Caco-2 (cell line): ENCODE results near the gene PNMA8A. TPM values are rescaled to one million over a fixed set of nuclear protein-coding genes. Genes with fewer than 3 reads are reported as not detected.

Source experiments
- BruUV-seq: library from RNA; stranded (reverse); fragments of 400-500 nt; replicated peaks from 2 replicates; lab custom pipeline; 2021; lab: Mats Ljungman, UMichigan
- CTCF ChIA-PET: fragments of 300-600 bp; sonication (Branson Sonifier 250); formaldehyde crosslinking; loops from one replicate; lab custom pipeline; 2022; ENCODE audit warnings: antibody characterized with exemption; lab: Charles Lee
- POLR2A ChIA-PET: fragments of 300-600 bp; sonication (Branson Sonifier 250); formaldehyde crosslinking; loops from one replicate; lab custom pipeline; 2022; ENCODE audit warnings: antibody characterized with exemption; lab: Charles Lee
- DNase-seq, 2 experiments: peaks; one replicate each; pipeline versions ENCODE4 v3.0.0 to v3.0.0-alpha.2; 2020 to 2022
- H3K27me3 ChIP-seq: replicated peaks from 2 replicates; pipeline ENCODE4 v1.6.0; 2011; ENCODE audit warnings: low read length; ENCODE audit not compliant: control insufficient read depth, insufficient read depth
- H3K36me3 ChIP-seq: 2 replicates; pipeline ENCODE4 v1.5.1; 2011; ENCODE audit warnings: low read length; ENCODE audit not compliant: control insufficient read depth, insufficient read depth
- H3K4me1 ChIP-seq: fragments of 250-450 bp; sonication (Bioruptor Pico); 2 replicates; pipeline ENCODE4 v1.5.1; 2020; ENCODE audit warnings: mild to moderate bottlenecking
- H3K4me3 ChIP-seq: 2 replicates; pipeline ENCODE4 v1.5.1; 2011; ENCODE audit warnings: low read depth, mild to moderate bottlenecking, control low read depth, low read length
- H3K9me3 ChIP-seq: fragments of 250-450 bp; sonication (Bioruptor Pico); 2 replicates; pipeline ENCODE4 v1.5.1; 2020; ENCODE audit warnings: mild to moderate bottlenecking, moderate library complexity
- H3K27ac Mint-ChIP-seq: one replicate; pipeline ENCODE4 v1.8.0; 2022; ENCODE audit warnings: mixed read lengths; ENCODE audit not compliant: unreplicated experiment
- H3K27me3 Mint-ChIP-seq: one replicate; pipeline ENCODE4 v1.8.0; 2022; ENCODE audit warnings: mixed read lengths; ENCODE audit not compliant: insufficient read depth, unreplicated experiment
- H3K36me3 Mint-ChIP-seq: one replicate; pipeline ENCODE4 v1.8.0; 2022; ENCODE audit warnings: mild to moderate bottlenecking, mixed read lengths; ENCODE audit not compliant: insufficient read depth, unreplicated experiment
- H3K4me1 Mint-ChIP-seq: one replicate; pipeline ENCODE4 v1.8.0; 2022; ENCODE audit warnings: low read depth, mixed read lengths; ENCODE audit not compliant: unreplicated experiment
- H3K4me3 Mint-ChIP-seq: one replicate; pipeline ENCODE4 v1.8.0; 2022; ENCODE audit warnings: mild to moderate bottlenecking, moderate library complexity, mixed read lengths; ENCODE audit not compliant: unreplicated experiment
- H3K9me3 Mint-ChIP-seq: one replicate; pipeline ENCODE4 v1.8.0; 2022; ENCODE audit warnings: mixed read lengths; ENCODE audit not compliant: unreplicated experiment
- intact Hi-C: fragments of 100-400 bp; cut with micrococcal nuclease; formaldehyde crosslinking; loops from one replicate; pipeline ENCODE4 v1.10.0; 2022; ENCODE audit not compliant: unreplicated experiment
- total RNA-seq: library from RNA; stranded (reverse); gene quantifications from 2 replicates; pipeline ENCODE4 v1.2.3, GENCODE V29; 2022
- TF ChIP-seq, protein P1 (sequence below), 2 experiments: fragments of 200-600 bp in 1 of 2; IDR thresholded peaks; 1 replicate in 1 of 2; 2 replicates in 1 of 2; pipeline versions ENCODE4 v1.5.1 to v1.8.0; 2011 to 2022; ENCODE audit warnings: antibody characterized with exemption in 1 of 2, control low read depth in 1 of 2, inconsistent platforms in 1 of 2, low read depth in 1 of 2, low read length in 1 of 2, mild to moderate bottlenecking in 1 of 2, moderate library complexity in 1 of 2; ENCODE audit not compliant: insufficient read depth in 1 of 2, severe bottlenecking in 1 of 2, unreplicated experiment in 1 of 2

PNMA8A gene
- total RNA-seq, 1 experiment from 2014 or later = not detected

DNA sequence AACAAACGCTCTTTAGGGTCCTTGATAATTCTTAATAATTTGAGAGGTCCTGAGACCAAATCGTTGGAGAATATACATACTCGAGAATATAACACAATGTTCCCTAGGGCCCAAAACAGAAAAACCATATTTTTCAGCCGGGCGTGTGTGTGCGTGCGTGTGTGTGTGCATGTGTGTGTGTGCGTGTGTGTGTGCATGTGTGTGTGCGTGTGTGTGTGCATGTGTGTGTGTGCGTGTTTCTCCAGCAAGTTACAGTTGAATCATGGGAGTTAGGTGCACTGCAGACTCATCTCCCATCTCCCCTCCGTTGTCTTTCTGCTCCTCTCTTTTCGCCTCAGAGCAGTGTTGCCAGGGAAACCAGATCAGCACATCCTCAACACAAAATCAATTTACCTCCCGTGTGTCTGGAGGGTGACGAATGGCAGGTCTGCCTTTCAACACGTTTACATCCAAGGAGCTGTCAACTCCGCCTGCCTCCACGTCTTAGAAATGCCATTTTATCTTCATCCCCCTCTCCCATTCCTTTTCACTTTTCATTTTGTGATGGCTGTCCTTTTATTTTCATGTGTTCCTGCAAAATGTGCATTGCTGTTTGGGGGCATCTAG is 32.6 kb upstream of the PNMA8A start:
- H3K36me3 ChIP-seq = no peaks in the 10 kb centered on the region
- H3K4me3 ChIP-seq = no peak overlapping the region
- POLR2A ChIA-PET = no interaction called here
- H3K4me3 Mint-ChIP-seq = no peak overlapping the region
- no peak overlapping the region for H3K27ac Mint-ChIP-seq
- no peaks in the 10 kb centered on the region for H3K9me3 Mint-ChIP-seq
- no peak for DNase-seq
- BruUV-seq = no TSS peak
- no peaks in the 10 kb centered on the region for H3K4me1 Mint-ChIP-seq
- intact Hi-C loops = no loop called here
- CTCF ChIA-PET = no interaction called here
- H3K27me3 ChIP-seq = no peaks in the 10 kb centered on the region
- TF ChIP-seq, protein P1, sequence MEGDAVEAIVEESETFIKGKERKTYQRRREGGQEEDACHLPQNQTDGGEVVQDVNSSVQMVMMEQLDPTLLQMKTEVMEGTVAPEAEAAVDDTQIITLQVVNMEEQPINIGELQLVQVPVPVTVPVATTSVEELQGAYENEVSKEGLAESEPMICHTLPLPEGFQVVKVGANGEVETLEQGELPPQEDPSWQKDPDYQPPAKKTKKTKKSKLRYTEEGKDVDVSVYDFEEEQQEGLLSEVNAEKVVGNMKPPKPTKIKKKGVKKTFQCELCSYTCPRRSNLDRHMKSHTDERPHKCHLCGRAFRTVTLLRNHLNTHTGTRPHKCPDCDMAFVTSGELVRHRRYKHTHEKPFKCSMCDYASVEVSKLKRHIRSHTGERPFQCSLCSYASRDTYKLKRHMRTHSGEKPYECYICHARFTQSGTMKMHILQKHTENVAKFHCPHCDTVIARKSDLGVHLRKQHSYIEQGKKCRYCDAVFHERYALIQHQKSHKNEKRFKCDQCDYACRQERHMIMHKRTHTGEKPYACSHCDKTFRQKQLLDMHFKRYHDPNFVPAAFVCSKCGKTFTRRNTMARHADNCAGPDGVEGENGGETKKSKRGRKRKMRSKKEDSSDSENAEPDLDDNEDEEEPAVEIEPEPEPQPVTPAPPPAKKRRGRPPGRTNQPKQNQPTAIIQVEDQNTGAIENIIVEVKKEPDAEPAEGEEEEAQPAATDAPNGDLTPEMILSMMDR (IDR thresholded peaks at IDR 0.05; ENCODE audit: insufficient read depth in 1 of 2, low read depth in 1 of 2, low read length in 1 of 2, severe bottlenecking in 1 of 2, unreplicated experiment in 1 of 2) = no peak
- H3K27me3 Mint-ChIP-seq = no peaks in the 10 kb centered on the region
- H3K4me1 ChIP-seq = no peaks in the 10 kb centered on the region
- H3K36me3 Mint-ChIP-seq = no peaks in the 10 kb centered on the region
- H3K9me3 ChIP-seq = no peaks in the 10 kb centered on the region

DNA sequence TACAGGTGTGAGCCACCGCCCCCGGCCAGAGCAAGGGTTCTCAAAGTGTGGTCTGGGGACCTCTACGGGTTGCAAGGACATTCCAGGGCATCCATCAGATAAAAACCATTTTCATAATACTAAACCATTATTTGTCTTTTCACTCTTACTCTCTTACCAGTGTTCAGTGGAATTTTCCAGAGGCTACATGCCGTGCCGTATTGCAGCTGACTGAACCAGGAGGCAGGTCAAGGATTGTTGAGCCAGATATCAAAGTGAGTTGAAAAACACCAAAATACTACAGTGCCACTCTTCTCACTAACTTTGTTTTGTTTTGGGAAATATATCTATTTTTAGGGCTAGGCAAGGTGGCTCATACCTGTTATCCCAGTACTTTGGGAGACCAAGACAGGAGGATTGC is 31.5 kb upstream of the PNMA8A start:
- Mint-ChIP-seq H3K27ac (no peak overlapping the region), H3K4me3 (no peak overlapping the region), H3K4me1 (no peaks in the 10 kb centered on the region), H3K27me3 (no peaks in the 10 kb centered on the region), H3K36me3 (no peaks in the 10 kb centered on the region), H3K9me3 (no peaks in the 10 kb centered on the region)
- intact Hi-C loops = no loop called here
- Histone ChIP-seq H3K36me3 (no peaks in the 10 kb centered on the region), H3K9me3 (no peaks in the 10 kb centered on the region), H3K27me3 (no peaks in the 10 kb centered on the region), H3K4me3 (no peak overlapping the region), H3K4me1 (no peaks in the 10 kb centered on the region)
- no TSS peak for BruUV-seq
- ChIA-PET CTCF (no interaction called here), POLR2A (no interaction called here)
- DNase-seq = no peak
- TF ChIP-seq, protein P1 (IDR thresholded peaks at IDR 0.05; ENCODE audit: insufficient read depth in 1 of 2, low read depth in 1 of 2, low read length in 1 of 2, severe bottlenecking in 1 of 2, unreplicated experiment in 1 of 2) = no peak

DNA sequence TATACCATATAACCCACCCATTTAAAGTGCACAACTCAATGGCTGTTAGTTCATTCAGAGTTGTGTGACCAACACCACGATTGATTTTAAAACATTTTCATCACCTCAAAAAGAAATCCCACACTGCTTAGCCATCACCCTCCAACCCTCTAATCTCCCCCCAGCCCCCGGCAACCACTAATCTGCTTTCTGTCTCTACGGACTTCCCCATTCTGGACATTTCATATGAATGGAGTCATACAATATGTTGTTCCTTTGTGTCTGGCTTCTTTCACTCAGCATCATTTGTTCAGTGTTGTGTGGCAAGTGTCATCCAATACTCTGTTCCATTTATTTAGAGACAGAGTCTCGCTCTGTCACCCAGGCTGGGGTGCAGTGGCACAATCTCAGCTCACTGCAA is 28.3 kb upstream of the PNMA8A start:
- no TSS peak for BruUV-seq
- DNase-seq = no peak

More for the DNA sequence above, 28.3 kb upstream of the PNMA8A start:
- no peaks in the 10 kb centered on the region for H3K27me3 Mint-ChIP-seq
- intact Hi-C loops = no loop called here
- no peaks in the 10 kb centered on the region for H3K36me3 Mint-ChIP-seq
- Histone ChIP-seq H3K36me3 (no peaks in the 10 kb centered on the region), H3K4me1 (no peaks in the 10 kb centered on the region), H3K27me3 (no peaks in the 10 kb centered on the region), H3K9me3 (no peaks in the 10 kb centered on the region), H3K4me3 (no peak overlapping the region)
- ChIA-PET POLR2A (no interaction called here), CTCF (no interaction called here)
- H3K4me3 Mint-ChIP-seq = no peak overlapping the region
- TF ChIP-seq, protein P1 (IDR thresholded peaks at IDR 0.05; ENCODE audit: insufficient read depth in 1 of 2, low read depth in 1 of 2, low read length in 1 of 2, severe bottlenecking in 1 of 2, unreplicated experiment in 1 of 2) = no peak
- H3K27ac Mint-ChIP-seq = no peak overlapping the region
- no peaks in the 10 kb centered on the region for H3K4me1 Mint-ChIP-seq
- H3K9me3 Mint-ChIP-seq = no peaks in the 10 kb centered on the region
